Mesenchymal stem cell (in vitro differentiated cells and primary cell): ENCODE data around the gene RPRML.

Experiments
- DNase-seq: peaks from one replicate; pipeline ENCODE4 v3.0.0-alpha.2; 2013
- H2AFZ ChIP-seq: one replicate; pipeline ENCODE4 v1.6.1; 2013; ENCODE audit warnings: low read depth, mild to moderate bottlenecking, control low read depth, inconsistent platforms, low read length, moderate library complexity
- H2AK5ac ChIP-seq: 2 replicates; pipeline ENCODE4 v1.6.1; 2013; ENCODE audit warnings: low read length, moderate library complexity, mild to moderate bottlenecking, inconsistent platforms; ENCODE audit not compliant: severe bottlenecking
- H2BK120ac ChIP-seq: one replicate; pipeline ENCODE4 v1.6.1; 2013; ENCODE audit warnings: low read depth, mild to moderate bottlenecking, inconsistent platforms, low read length, moderate library complexity
- H2BK12ac ChIP-seq, 2 experiments: one replicate each; pipeline ENCODE4 v1.6.1; 2013; ENCODE audit warnings: inconsistent platforms in 2 of 2, low read length in 2 of 2, mild to moderate bottlenecking in 2 of 2, moderate library complexity in 2 of 2, control low read depth in 1 of 2
- H2BK15ac ChIP-seq: one replicate; pipeline ENCODE4 v1.6.1; 2013; ENCODE audit warnings: mild to moderate bottlenecking, low read depth, inconsistent platforms; ENCODE audit not compliant: poor library complexity, severe bottlenecking
- H2BK5ac ChIP-seq: 2 replicates; pipeline ENCODE4 v1.6.1; 2013; ENCODE audit warnings: low read depth, mild to moderate bottlenecking, low read length, control low read depth, inconsistent platforms; ENCODE audit not compliant: poor library complexity, severe bottlenecking
- H3K14ac ChIP-seq, 2 experiments: one replicate each; pipeline ENCODE4 v1.6.1; 2013; ENCODE audit warnings: inconsistent platforms in 2 of 2, low read length in 2 of 2, control low read depth in 1 of 2, mild to moderate bottlenecking in 1 of 2, moderate library complexity in 1 of 2
- H3K18ac ChIP-seq, 2 experiments: one replicate each; pipeline ENCODE4 v1.6.1; 2013; ENCODE audit warnings: inconsistent platforms in 2 of 2, low read length in 2 of 2, control low read depth in 1 of 2, low read depth in 1 of 2, mild to moderate bottlenecking in 1 of 2
- H3K23ac ChIP-seq, 2 experiments: one replicate each; pipeline ENCODE4 v1.6.1; 2013; ENCODE audit warnings: inconsistent platforms in 2 of 2, low read length in 2 of 2, mild to moderate bottlenecking in 2 of 2, moderate library complexity in 2 of 2, control low read depth in 1 of 2
- H3K27ac ChIP-seq: 2 replicates; pipeline ENCODE4 v1.5.1; 2013; ENCODE audit warnings: mild to moderate bottlenecking, moderate library complexity, low read length, control low read depth, inconsistent platforms; ENCODE audit not compliant: poor library complexity, severe bottlenecking
- H3K27me3 ChIP-seq, 2 experiments: 2 replicates each; pipeline versions ENCODE4 v1.6.1 to v1.7.0; 2013; ENCODE audit warnings: low read length in 2 of 2, mild to moderate bottlenecking in 2 of 2, moderate library complexity in 2 of 2, control low read depth in 1 of 2, inconsistent platforms in 1 of 2; ENCODE audit not compliant: control insufficient read depth in 1 of 2, insufficient read depth in 1 of 2
- H3K36me3 ChIP-seq, 2 experiments: 2 replicates each; pipeline versions ENCODE4 v1.6.1 to v1.7.0; 2013; ENCODE audit warnings: low read length in 2 of 2, control low read depth in 1 of 2, inconsistent platforms in 1 of 2, low read depth in 1 of 2, mild to moderate bottlenecking in 1 of 2; ENCODE audit not compliant: insufficient read depth in 2 of 2, control insufficient read depth in 1 of 2
- H3K4ac ChIP-seq, 2 experiments: one replicate each; pipeline ENCODE4 v1.6.1; 2013; ENCODE audit warnings: inconsistent platforms in 2 of 2, low read length in 2 of 2, mild to moderate bottlenecking in 2 of 2, moderate library complexity in 2 of 2, control low read depth in 1 of 2, low read depth in 1 of 2
- H3K4me1 ChIP-seq: 2 replicates; pipeline ENCODE4 v1.6.1; 2013; ENCODE audit warnings: low read depth, low read length, control low read depth; ENCODE audit not compliant: control insufficient read depth, insufficient read depth
- H3K4me2 ChIP-seq: 2 replicates; pipeline ENCODE4 v1.6.1; 2013; ENCODE audit warnings: low read length, mild to moderate bottlenecking, inconsistent platforms; ENCODE audit not compliant: poor library complexity, severe bottlenecking
- H3K4me3 ChIP-seq, 2 experiments: 2 replicates each; pipeline versions ENCODE4 v1.5.1 to v1.7.0; 2013; ENCODE audit warnings: low read length in 2 of 2, mild to moderate bottlenecking in 2 of 2, control low read depth in 1 of 2, low read depth in 1 of 2; ENCODE audit not compliant: insufficient read depth in 1 of 2
- H3K79me1 ChIP-seq: replicated peaks from 2 replicates; pipeline ENCODE4 v1.6.1; 2013; ENCODE audit warnings: mild to moderate bottlenecking, control low read depth, low read length, inconsistent platforms; ENCODE audit not compliant: poor library complexity, severe bottlenecking
- H3K9ac ChIP-seq: 2 replicates; pipeline ENCODE4 v1.7.0; 2013; ENCODE audit warnings: mild to moderate bottlenecking, low read length, moderate library complexity
- H3K9me3 ChIP-seq: 2 replicates; pipeline ENCODE4 v1.7.0; 2013; ENCODE audit warnings: mild to moderate bottlenecking, low read length; ENCODE audit not compliant: control insufficient read depth
- H4K8ac ChIP-seq: one replicate; pipeline ENCODE4 v1.6.1; 2013; ENCODE audit warnings: inconsistent platforms, mild to moderate bottlenecking, low read length, moderate library complexity
- H4K91ac ChIP-seq: one replicate; pipeline ENCODE4 v1.6.1; 2013; ENCODE audit warnings: mild to moderate bottlenecking, low read length, inconsistent platforms
- WGBS: methylation state at CpG from one replicate; pipeline ENCODE4 v1.1.7; 2013; ENCODE audit warnings: mixed read lengths; 5-methylcytosine and 5-hydroxymethylcytosine counted together

RPRML gene

DNA sequence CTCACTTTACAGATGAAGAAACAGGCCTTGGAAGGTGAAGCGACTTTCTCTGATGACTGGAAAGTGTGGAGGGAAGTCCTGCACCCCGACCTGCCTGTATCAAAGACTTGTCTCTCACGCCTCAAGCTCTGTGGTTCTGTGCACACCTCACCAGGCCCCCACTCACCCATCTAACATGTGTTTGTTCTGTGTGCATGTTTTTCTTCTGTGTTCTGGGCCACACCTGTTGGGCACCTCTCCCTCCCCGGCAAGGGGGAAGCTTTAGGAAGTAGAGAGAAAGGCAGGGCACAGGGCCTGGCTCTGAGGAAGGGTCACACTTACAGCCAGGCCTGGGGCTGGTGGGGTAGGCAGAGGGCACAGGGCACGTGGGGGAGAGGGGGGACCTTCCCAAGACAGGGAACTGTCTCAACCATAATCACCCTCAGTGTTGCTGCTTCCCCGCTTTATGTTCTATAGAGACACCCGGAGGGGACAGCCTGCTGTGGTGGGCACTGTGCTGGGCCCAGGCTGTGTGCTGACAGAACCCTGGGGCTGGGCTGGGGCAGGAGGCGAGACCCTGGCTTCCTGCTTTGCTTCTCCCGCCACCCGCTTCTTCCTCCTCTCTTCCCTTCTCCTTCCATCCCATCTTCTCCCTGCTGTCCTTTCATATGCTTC lies 7.3 kb downstream of the RPRML start:
- no peak overlapping the region for H3K4me3 ChIP-seq
- no peak overlapping the region for H3K27ac ChIP-seq
- DNase-seq: no peak
- no peak overlapping the region for H2BK5ac ChIP-seq
- no peak overlapping the region for H3K23ac ChIP-seq
- H2BK15ac ChIP-seq: no peak overlapping the region
- H3K4ac ChIP-seq: no peak overlapping the region
- no peak overlapping the region for H2AFZ ChIP-seq
- H2AK5ac ChIP-seq: no peak overlapping the region
- no peak overlapping the region for H3K4me2 ChIP-seq
- no peak overlapping the region for H3K18ac ChIP-seq
- no peak overlapping the region for H4K91ac ChIP-seq
- no peak overlapping the region for H3K9ac ChIP-seq
- H2BK12ac ChIP-seq: no peak overlapping the region
- H3K79me1 ChIP-seq: no peaks in the 10 kb centered on the region
- H2BK120ac ChIP-seq: no peak overlapping the region
- WGBS: 87% methylated on average over 7 of the region's 10 CpGs
- H3K14ac ChIP-seq: no peak overlapping the region
- H3K27me3 ChIP-seq: peaks cover 73 to 82% of the 10 kb centered on the region in 2 experiments
- H3K36me3 ChIP-seq: no peaks in the 10 kb centered on the region
- H3K9me3 ChIP-seq: peaks cover 3% of the 10 kb centered on the region
- no peaks in the 10 kb centered on the region for H3K4me1 ChIP-seq
- H4K8ac ChIP-seq: no peak overlapping the region

DNA sequence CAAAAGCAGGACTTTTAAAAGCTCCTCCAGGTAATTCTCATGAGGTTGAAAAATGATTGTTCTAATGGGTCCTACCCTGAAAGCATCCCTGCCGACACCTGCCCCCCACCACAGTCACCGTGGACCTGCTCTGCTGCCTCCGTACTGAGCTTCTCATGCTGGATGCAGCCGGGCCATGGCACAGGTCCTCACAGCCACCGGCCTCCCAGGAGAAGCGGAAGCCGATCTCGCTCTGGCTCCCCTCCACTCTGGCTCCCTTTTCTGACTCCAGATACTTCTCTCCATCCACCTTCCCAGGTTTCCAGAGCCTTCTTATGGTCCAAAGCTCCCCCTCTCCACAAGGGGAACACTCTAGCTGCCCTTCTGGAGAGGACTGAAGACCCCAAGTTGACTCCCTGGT lies 10.2 kb downstream of the RPRML start:
- Histone ChIP-seq H3K18ac (no peak overlapping the region), H3K4me2 (no peak overlapping the region), H3K79me1 (no peaks in the 10 kb centered on the region), H3K23ac (no peak overlapping the region), H2BK120ac (no peak overlapping the region), H2BK5ac (no peak overlapping the region), H4K8ac (no peak overlapping the region), H3K27me3 (peaks cover 72 to 88% of the 10 kb centered on the region in 2 experiments), H2BK12ac (no peak overlapping the region), H3K4me1 (no peaks in the 10 kb centered on the region), H3K4me3 (no peak overlapping the region), H3K14ac (no peak overlapping the region), H3K9me3 (peaks cover 3% of the 10 kb centered on the region), H4K91ac (no peak overlapping the region), H2BK15ac (no peak overlapping the region), H2AK5ac (no peak overlapping the region), H3K27ac (no peak overlapping the region), H3K4ac (no peak overlapping the region), H3K9ac (no peak overlapping the region), H3K36me3 (no peaks in the 10 kb centered on the region), H2AFZ (no peak overlapping the region)
- 93% methylated on average over 8 of the region's 8 CpGs for WGBS
- DNase-seq: no peak

GRCh38 chr17:46968224-46968834 lies 10.7 kb downstream of the RPRML start:
- no peak overlapping the region for H2BK120ac ChIP-seq
- no peaks in the 10 kb centered on the region for H3K4me1 ChIP-seq
- H3K9ac ChIP-seq: no peak overlapping the region
- no peak overlapping the region for H3K4ac ChIP-seq
- no peaks in the 10 kb centered on the region for H3K79me1 ChIP-seq
- H3K27ac ChIP-seq: no peak overlapping the region
- no peak overlapping the region for H3K4me3 ChIP-seq
- H4K8ac ChIP-seq: no peak overlapping the region
- peaks cover 70 to 85% of the 10 kb centered on the region in 2 experiments for H3K27me3 ChIP-seq
- no peak overlapping the region for H2AFZ ChIP-seq
- no peaks in the 10 kb centered on the region for H3K36me3 ChIP-seq
- H3K14ac ChIP-seq: no peak overlapping the region
- no peak overlapping the region for H2BK12ac ChIP-seq
- H3K4me2 ChIP-seq: no peak overlapping the region
- 69% methylated on average over 6 of the region's 6 CpGs for WGBS
- H2BK5ac ChIP-seq: no peak overlapping the region
- H4K91ac ChIP-seq: no peak overlapping the region
- no peak overlapping the region for H2AK5ac ChIP-seq
- no peak overlapping the region for H3K18ac ChIP-seq
- no peak overlapping the region for H2BK15ac ChIP-seq
- no peak for DNase-seq
- no peak overlapping the region for H3K23ac ChIP-seq
- H3K9me3 ChIP-seq: peaks cover 3% of the 10 kb centered on the region

- H3K14ac ChIP-seq: no peak overlapping the region
These were observed 14.5 kb downstream of the RPRML start for GRCh38 chr17:46964315-46965265.

More at GRCh38 chr17:46964315-46965265, 14.5 kb downstream of the RPRML start:
- no peaks in the 10 kb centered on the region for H3K36me3 ChIP-seq
- H4K91ac ChIP-seq: no peak overlapping the region
- no peak overlapping the region for H3K18ac ChIP-seq
- no peaks in the 10 kb centered on the region for H3K79me1 ChIP-seq
- peaks cover 2% of the 10 kb centered on the region for H3K4me1 ChIP-seq
- H2BK120ac ChIP-seq: no peak overlapping the region
- peaks cover 10% of the 10 kb centered on the region for H3K9me3 ChIP-seq
- H3K4me3 ChIP-seq: no peak overlapping the region
- H3K23ac ChIP-seq: no peak overlapping the region
- H2AFZ ChIP-seq: no peak overlapping the region
- WGBS: 64% methylated on average over 9 of the region's 9 CpGs
- H3K27ac ChIP-seq: no peak overlapping the region
- peaks cover 43 to 56% of the 10 kb centered on the region in 2 experiments for H3K27me3 ChIP-seq
- H2AK5ac ChIP-seq: no peak overlapping the region
- H3K4me2 ChIP-seq: no peak overlapping the region
- no peak overlapping the region for H3K9ac ChIP-seq
- no peak overlapping the region for H3K4ac ChIP-seq
- no peak overlapping the region for H2BK15ac ChIP-seq
- H4K8ac ChIP-seq: no peak overlapping the region
- no peak overlapping the region for H2BK12ac ChIP-seq
- H2BK5ac ChIP-seq: no peak overlapping the region
- peak; percentile 50 for DNase-seq
